Measurements from ENCODE around the gene GABBR2. TPM values are rescaled to one million over a fixed set of nuclear protein-coding genes. Genes with fewer than 3 reads are reported as not detected.

GABBR2 gene
- total RNA-seq, 1 experiment from 2014 or later = 6.3 TPM

DNA sequence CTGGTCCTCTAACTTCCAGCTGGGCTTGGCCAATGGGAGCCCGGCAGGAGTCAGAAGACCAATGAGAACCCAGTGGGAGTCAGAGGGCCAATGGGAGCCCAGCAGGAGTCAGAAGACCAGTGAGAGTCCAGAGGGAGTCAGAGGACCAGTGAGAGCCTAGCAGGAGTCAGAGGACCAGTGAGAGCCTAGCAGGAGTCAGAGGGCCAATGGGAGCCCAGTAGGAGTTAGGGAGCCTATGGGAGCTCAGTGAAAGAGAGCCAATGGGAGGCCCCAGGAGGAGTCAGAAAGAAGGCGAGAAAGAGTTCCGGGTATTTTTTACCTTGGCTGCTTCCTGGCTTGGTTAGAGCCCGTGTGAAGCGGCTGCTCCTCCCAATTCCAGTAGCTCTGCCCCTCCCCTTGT, 191.0 kb downstream of the GABBR2 start:
- POLR2A ChIA-PET = no interaction called here
- DNase-seq (ENCODE audit: low read depth, low spot score) (no peak), ATAC-seq (no peak)
- TF ChIP-seq, protein P1, sequence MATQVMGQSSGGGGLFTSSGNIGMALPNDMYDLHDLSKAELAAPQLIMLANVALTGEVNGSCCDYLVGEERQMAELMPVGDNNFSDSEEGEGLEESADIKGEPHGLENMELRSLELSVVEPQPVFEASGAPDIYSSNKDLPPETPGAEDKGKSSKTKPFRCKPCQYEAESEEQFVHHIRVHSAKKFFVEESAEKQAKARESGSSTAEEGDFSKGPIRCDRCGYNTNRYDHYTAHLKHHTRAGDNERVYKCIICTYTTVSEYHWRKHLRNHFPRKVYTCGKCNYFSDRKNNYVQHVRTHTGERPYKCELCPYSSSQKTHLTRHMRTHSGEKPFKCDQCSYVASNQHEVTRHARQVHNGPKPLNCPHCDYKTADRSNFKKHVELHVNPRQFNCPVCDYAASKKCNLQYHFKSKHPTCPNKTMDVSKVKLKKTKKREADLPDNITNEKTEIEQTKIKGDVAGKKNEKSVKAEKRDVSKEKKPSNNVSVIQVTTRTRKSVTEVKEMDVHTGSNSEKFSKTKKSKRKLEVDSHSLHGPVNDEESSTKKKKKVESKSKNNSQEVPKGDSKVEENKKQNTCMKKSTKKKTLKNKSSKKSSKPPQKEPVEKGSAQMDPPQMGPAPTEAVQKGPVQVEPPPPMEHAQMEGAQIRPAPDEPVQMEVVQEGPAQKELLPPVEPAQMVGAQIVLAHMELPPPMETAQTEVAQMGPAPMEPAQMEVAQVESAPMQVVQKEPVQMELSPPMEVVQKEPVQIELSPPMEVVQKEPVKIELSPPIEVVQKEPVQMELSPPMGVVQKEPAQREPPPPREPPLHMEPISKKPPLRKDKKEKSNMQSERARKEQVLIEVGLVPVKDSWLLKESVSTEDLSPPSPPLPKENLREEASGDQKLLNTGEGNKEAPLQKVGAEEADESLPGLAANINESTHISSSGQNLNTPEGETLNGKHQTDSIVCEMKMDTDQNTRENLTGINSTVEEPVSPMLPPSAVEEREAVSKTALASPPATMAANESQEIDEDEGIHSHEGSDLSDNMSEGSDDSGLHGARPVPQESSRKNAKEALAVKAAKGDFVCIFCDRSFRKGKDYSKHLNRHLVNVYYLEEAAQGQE (IDR thresholded peaks at IDR 0.05; ENCODE audit: insufficient read depth in 1 of 2, low read depth in 2 of 2, low read length in 1 of 2) = no peak
- TF ChIP-seq POLR2AphosphoS5 (IDR thresholded peaks at IDR 0.05; ENCODE audit: low read depth, low read length) = no peak
- TF ChIP-seq TCF7L2 (IDR thresholded peaks at IDR 0.05; ENCODE audit: low read depth, low read length) = no peak
- no peak for TF ChIP-seq SIN3A (IDR thresholded peaks at IDR 0.05; ENCODE audit: borderline replicate concordance, insufficient read depth, low read depth, low read length)
- TF ChIP-seq, protein P2, sequence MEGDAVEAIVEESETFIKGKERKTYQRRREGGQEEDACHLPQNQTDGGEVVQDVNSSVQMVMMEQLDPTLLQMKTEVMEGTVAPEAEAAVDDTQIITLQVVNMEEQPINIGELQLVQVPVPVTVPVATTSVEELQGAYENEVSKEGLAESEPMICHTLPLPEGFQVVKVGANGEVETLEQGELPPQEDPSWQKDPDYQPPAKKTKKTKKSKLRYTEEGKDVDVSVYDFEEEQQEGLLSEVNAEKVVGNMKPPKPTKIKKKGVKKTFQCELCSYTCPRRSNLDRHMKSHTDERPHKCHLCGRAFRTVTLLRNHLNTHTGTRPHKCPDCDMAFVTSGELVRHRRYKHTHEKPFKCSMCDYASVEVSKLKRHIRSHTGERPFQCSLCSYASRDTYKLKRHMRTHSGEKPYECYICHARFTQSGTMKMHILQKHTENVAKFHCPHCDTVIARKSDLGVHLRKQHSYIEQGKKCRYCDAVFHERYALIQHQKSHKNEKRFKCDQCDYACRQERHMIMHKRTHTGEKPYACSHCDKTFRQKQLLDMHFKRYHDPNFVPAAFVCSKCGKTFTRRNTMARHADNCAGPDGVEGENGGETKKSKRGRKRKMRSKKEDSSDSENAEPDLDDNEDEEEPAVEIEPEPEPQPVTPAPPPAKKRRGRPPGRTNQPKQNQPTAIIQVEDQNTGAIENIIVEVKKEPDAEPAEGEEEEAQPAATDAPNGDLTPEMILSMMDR (IDR thresholded peaks at IDR 0.05) = no peak
- Histone ChIP-seq H3K27me3 (ENCODE audit: control insufficient read depth, insufficient read depth, low read length) (no peaks in the 10 kb centered on the region), H3K4me1 (ENCODE audit: control insufficient read depth, insufficient read depth, low read length) (no peaks in the 10 kb centered on the region), H3K4me3 (ENCODE audit: low read depth in 2 of 2, low read length in 2 of 2) (no peak overlapping the region), H3K27ac (ENCODE audit: low read length) (no peak overlapping the region), H3K9me3 (ENCODE audit: control insufficient read depth, insufficient read depth, low read depth, low read length) (no peaks in the 10 kb centered on the region), H3K36me3 (ENCODE audit: control insufficient read depth, insufficient read depth, low read length) (no peaks in the 10 kb centered on the region)
- in situ Hi-C loops (cut with HindIII; ENCODE audit: low pct_unique_long_range_greater_than_20kb, low sequenced_read_pairs) (no loop called here), intact Hi-C loops (cut with micrococcal nuclease; ENCODE audit: unreplicated experiment) (no loop called here)
- CTCF ChIA-PET = no interaction called here
- BruUV-seq (replicated peaks) = no TSS peak

DNA sequence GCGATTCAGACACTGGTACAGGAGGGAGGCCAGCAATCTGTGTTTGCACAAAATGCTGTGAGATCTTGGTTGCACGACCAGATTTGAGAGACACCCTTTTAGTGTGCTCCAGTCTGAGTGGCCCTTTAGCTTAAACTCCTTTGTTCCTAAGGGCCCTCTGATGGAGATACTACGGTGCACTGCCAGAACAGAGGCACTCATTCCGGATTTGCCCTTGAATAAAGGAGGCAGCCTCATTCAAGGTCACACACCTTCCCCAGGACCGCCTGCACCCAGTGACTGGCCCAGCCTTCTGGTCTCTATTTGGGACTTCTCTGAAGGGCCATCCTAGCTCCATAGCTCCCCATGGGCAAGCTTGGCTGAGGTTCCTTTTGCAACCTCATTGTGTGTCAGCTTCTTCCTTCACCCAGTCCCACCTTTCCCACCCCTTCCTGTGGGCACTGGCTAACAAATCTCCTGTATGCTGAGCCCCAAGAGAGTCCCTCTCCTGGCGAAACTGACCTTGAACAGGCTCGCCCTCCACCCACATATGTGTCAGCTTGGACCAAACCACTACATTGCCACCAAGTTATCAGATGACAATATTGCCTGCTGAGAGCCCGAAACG, 191.7 kb downstream of the GABBR2 start:
- no peak overlapping the region for H3K27ac ChIP-seq (ENCODE audit: low read length)
- POLR2A ChIA-PET = no interaction called here
- H3K4me3 ChIP-seq (ENCODE audit: low read depth in 2 of 2, low read length in 2 of 2) = no peak overlapping the region
- CTCF ChIA-PET = no interaction called here
- intact Hi-C loops (cut with micrococcal nuclease; ENCODE audit: unreplicated experiment) (no loop called here), in situ Hi-C loops (cut with HindIII; ENCODE audit: low pct_unique_long_range_greater_than_20kb, low sequenced_read_pairs) (no loop called here)
- no peaks in the 10 kb centered on the region for H3K27me3 ChIP-seq (ENCODE audit: control insufficient read depth, insufficient read depth, low read length)
- no peaks in the 10 kb centered on the region for H3K9me3 ChIP-seq (ENCODE audit: control insufficient read depth, insufficient read depth, low read depth, low read length)
- no peaks in the 10 kb centered on the region for H3K4me1 ChIP-seq (ENCODE audit: control insufficient read depth, insufficient read depth, low read length)
- H3K36me3 ChIP-seq (ENCODE audit: control insufficient read depth, insufficient read depth, low read length) = no peaks in the 10 kb centered on the region
- DNase-seq (ENCODE audit: low read depth, low spot score) = no peak
- no peak for TF ChIP-seq POLR2AphosphoS5 (IDR thresholded peaks at IDR 0.05; ENCODE audit: low read depth, low read length)
- TF ChIP-seq TCF7L2 (IDR thresholded peaks at IDR 0.05; ENCODE audit: low read depth, low read length) = no peak
- TF ChIP-seq SIN3A (IDR thresholded peaks at IDR 0.05; ENCODE audit: borderline replicate concordance, insufficient read depth, low read depth, low read length) = no peak
- TF ChIP-seq, protein P2 (IDR thresholded peaks at IDR 0.05) = no peak
- TF ChIP-seq, protein P1 (IDR thresholded peaks at IDR 0.05; ENCODE audit: insufficient read depth in 1 of 2, low read depth in 2 of 2, low read length in 1 of 2) = no peak
- BruUV-seq (replicated peaks) = no TSS peak
- no peak for ATAC-seq
